GM12874 (cell line): ENCODE data around the gene NEO1.

Experiments used
- TF ChIP-seq, protein P1 (sequence below): IDR thresholded peaks from 2 replicates; pipeline ENCODE4 v1.5.1; 2011; ENCODE audit warnings: low read depth, mild to moderate bottlenecking, control low read depth, low read length, moderate library complexity; ENCODE audit not compliant: insufficient read depth

The NEO1 gene

GRCh38 chr15:73109765-73110164 is 57.5 kb downstream of the NEO1 start:
- TF ChIP-seq, protein P1, sequence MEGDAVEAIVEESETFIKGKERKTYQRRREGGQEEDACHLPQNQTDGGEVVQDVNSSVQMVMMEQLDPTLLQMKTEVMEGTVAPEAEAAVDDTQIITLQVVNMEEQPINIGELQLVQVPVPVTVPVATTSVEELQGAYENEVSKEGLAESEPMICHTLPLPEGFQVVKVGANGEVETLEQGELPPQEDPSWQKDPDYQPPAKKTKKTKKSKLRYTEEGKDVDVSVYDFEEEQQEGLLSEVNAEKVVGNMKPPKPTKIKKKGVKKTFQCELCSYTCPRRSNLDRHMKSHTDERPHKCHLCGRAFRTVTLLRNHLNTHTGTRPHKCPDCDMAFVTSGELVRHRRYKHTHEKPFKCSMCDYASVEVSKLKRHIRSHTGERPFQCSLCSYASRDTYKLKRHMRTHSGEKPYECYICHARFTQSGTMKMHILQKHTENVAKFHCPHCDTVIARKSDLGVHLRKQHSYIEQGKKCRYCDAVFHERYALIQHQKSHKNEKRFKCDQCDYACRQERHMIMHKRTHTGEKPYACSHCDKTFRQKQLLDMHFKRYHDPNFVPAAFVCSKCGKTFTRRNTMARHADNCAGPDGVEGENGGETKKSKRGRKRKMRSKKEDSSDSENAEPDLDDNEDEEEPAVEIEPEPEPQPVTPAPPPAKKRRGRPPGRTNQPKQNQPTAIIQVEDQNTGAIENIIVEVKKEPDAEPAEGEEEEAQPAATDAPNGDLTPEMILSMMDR: no peak

- TF ChIP-seq, protein P1: no peak
These were observed 57.9 kb downstream of the NEO1 start for GRCh38 chr15:73110201-73110600.

- TF ChIP-seq, protein P1: no peak
These were observed 61.8 kb downstream of the NEO1 start for GRCh38 chr15:73114064-73114463.

GRCh38 chr15:73116164-73116563 is 63.9 kb downstream of the NEO1 start:
- TF ChIP-seq, protein P1: no peak

DNA sequence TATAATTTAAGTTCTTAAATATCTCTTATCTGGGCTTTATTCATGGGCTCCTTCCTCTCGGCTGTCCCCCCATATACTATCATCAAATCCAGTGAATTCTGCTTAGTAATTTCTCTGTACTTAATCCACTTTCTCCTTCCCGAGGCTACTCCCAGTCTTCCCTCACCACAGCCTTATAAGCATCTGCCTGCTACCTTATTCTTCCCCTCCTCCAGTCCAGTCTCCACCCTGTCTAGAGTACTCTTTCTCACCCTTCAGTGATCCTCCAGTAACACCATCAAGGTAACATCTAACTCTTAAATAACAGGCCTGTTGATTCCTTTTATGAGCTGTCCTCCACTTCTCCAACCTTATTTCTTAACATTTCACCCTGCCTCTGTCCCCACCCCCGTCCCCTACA is 65.8 kb downstream of the NEO1 start:
- TF ChIP-seq, protein P1: no peak

- TF ChIP-seq, protein P1: no peak
These were observed 67.2 kb downstream of the NEO1 start for GRCh38 chr15:73119478-73119877.

- TF ChIP-seq, protein P1: no peak
These were observed 68.0 kb downstream of the NEO1 start for GRCh38 chr15:73120269-73120668.

DNA sequence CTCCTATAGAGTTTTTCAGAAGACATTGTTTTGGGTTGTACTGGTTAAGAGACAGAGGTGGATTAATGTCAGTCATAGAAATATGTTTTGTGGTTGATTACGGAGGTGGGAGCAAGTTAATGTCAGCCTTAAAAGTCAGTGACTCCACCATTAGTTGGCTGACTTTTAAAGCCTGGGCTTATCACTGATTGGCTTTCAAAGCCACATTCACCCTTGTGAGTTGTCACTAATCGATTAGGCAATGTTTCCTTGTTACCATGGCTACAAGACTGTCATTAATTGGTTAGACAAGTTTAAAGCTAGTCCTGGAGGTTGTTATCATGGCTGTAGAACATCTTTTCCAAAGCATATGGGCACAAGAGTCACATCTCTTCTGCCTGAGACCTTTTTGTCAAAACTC is 73.0 kb downstream of the NEO1 start:
- TF ChIP-seq, protein P1: no peak
